Measurements from ENCODE around the gene TMEM9.

- TF ChIP-seq, protein P1, sequence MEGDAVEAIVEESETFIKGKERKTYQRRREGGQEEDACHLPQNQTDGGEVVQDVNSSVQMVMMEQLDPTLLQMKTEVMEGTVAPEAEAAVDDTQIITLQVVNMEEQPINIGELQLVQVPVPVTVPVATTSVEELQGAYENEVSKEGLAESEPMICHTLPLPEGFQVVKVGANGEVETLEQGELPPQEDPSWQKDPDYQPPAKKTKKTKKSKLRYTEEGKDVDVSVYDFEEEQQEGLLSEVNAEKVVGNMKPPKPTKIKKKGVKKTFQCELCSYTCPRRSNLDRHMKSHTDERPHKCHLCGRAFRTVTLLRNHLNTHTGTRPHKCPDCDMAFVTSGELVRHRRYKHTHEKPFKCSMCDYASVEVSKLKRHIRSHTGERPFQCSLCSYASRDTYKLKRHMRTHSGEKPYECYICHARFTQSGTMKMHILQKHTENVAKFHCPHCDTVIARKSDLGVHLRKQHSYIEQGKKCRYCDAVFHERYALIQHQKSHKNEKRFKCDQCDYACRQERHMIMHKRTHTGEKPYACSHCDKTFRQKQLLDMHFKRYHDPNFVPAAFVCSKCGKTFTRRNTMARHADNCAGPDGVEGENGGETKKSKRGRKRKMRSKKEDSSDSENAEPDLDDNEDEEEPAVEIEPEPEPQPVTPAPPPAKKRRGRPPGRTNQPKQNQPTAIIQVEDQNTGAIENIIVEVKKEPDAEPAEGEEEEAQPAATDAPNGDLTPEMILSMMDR (IDR thresholded peaks at IDR 0.05 in 2 of 3, conservative IDR thresholded peaks at IDR 0.05 in 1 of 3; ENCODE audit: control insufficient read depth in 2 of 3, extremely low read depth in 1 of 3, insufficient read depth in 1 of 3, low read depth in 3 of 3, low read length in 3 of 3) = no peak
- TF ChIP-seq IKZF2 (IDR thresholded peaks at IDR 0.05) (no peak), FOS (IDR thresholded peaks at IDR 0.05; ENCODE audit: borderline replicate concordance, extremely low read depth, insufficient read length) (no peak), POLR2A (IDR thresholded peaks at IDR 0.05; ENCODE audit: low read depth, low read length) (no peak), CEBPB (IDR thresholded peaks at IDR 0.05; ENCODE audit: borderline replicate concordance in 1 of 2, low read depth in 2 of 2, low read length in 2 of 2) (no peak), RFX5 (IDR thresholded peaks at IDR 0.05; ENCODE audit: low read depth, low read length) (no peak), JUND (IDR thresholded peaks at IDR 0.05; ENCODE audit: low read depth, low read length) (no peak), LARP7 (IDR thresholded peaks at IDR 0.05) (no peak), NBN (IDR thresholded peaks at IDR 0.05) (no peak), HDAC2 (IDR thresholded peaks at IDR 0.05) (no peak), TAF1 (IDR thresholded peaks at IDR 0.05; ENCODE audit: borderline replicate concordance, low read depth, low read length) (no peak), MAX (IDR thresholded peaks at IDR 0.05; ENCODE audit: low read depth, low read length) (no peak)
These were observed 64.7 kb downstream of the TMEM9 start for GRCh38 chr1:201089596-201089995.

Measured in GM12878 (cell line).